ENCODE measurements around the gene RPS23. TPM values are rescaled to one million over a fixed set of nuclear protein-coding genes. Genes with fewer than 3 reads are reported as not detected.

RPS23 gene
- total RNA-seq, 1 donor from 2014 or later, result 2,350 TPM

DNA sequence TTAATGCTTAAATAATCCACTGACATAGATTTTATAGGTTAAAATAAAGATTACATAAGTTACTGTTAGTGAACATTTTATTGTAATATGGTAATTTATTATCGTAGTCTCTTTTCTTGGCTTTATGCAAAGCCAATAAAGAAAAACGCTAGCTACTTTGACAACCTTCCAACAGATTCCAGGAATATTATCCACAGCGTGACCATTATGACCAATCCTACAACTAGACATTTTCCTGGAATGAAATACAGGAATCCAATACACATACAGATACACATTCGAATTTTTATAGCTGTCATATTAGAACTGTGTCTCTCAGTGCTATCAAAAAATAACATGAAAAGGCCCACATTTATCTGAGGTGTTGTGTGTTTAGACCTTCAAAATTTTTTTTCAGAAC is 13.1 kb downstream of the RPS23 start:
- TF ChIP-seq, protein P1, sequence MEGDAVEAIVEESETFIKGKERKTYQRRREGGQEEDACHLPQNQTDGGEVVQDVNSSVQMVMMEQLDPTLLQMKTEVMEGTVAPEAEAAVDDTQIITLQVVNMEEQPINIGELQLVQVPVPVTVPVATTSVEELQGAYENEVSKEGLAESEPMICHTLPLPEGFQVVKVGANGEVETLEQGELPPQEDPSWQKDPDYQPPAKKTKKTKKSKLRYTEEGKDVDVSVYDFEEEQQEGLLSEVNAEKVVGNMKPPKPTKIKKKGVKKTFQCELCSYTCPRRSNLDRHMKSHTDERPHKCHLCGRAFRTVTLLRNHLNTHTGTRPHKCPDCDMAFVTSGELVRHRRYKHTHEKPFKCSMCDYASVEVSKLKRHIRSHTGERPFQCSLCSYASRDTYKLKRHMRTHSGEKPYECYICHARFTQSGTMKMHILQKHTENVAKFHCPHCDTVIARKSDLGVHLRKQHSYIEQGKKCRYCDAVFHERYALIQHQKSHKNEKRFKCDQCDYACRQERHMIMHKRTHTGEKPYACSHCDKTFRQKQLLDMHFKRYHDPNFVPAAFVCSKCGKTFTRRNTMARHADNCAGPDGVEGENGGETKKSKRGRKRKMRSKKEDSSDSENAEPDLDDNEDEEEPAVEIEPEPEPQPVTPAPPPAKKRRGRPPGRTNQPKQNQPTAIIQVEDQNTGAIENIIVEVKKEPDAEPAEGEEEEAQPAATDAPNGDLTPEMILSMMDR (IDR thresholded peaks at IDR 0.05; ENCODE audit: unreplicated experiment), result no peak
- Mint-ChIP-seq H3K36me3 (ENCODE audit: low read depth, unreplicated experiment) (peaks cover 24% of the 10 kb centered on the region), H3K4me1 (ENCODE audit: unreplicated experiment) (no peaks in the 10 kb centered on the region), H3K27me3 (ENCODE audit: unreplicated experiment) (no peaks in the 10 kb centered on the region), H3K4me3 (ENCODE audit: unreplicated experiment) (no peak overlapping the region), H3K9me3 (ENCODE audit: unreplicated experiment) (no peaks in the 10 kb centered on the region), H3K27ac (ENCODE audit: unreplicated experiment) (no peak overlapping the region)
- DNase-seq (ENCODE audit: low spot score), result no peak

DNA sequence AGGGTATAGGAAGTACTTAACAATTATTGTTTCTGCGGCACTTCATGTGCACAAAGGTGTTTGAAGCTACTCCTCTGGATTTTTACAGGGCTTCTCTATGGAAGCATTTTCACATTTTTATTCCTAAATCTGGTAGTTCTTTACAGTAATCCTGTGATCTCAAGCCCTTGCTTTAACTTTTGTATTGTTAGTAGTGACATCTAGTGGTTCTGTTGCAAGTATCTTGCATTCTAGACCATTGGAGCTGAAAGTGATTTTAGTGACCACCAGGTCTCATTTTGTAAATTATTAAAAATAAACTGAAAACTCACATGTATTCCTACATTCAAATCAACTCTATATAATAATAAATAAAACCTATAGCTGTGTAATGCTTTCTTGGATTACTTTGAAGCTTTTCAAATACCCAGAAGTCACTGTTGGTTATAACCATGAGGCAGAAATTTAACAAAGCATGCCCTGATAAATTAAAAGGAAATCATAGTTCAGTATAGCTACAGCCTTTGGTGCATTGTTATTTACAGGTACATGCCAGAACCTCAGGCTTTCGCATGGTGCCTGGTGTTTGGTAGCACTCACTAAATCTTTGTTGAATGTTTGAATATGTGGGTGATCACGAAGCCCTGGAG is 18.9 kb downstream of the RPS23 start:
- Mint-ChIP-seq H3K9me3 (ENCODE audit: unreplicated experiment) (no peaks in the 10 kb centered on the region), H3K4me3 (ENCODE audit: unreplicated experiment) (no peak overlapping the region), H3K27me3 (ENCODE audit: unreplicated experiment) (peaks cover 6% of the 10 kb centered on the region), H3K27ac (ENCODE audit: unreplicated experiment) (no peak overlapping the region), H3K4me1 (ENCODE audit: unreplicated experiment) (no peaks in the 10 kb centered on the region), H3K36me3 (ENCODE audit: low read depth, unreplicated experiment) (no peaks in the 10 kb centered on the region)
- DNase-seq (ENCODE audit: low spot score), result no peak
- TF ChIP-seq, protein P1 (IDR thresholded peaks at IDR 0.05; ENCODE audit: unreplicated experiment), result no peak

DNA sequence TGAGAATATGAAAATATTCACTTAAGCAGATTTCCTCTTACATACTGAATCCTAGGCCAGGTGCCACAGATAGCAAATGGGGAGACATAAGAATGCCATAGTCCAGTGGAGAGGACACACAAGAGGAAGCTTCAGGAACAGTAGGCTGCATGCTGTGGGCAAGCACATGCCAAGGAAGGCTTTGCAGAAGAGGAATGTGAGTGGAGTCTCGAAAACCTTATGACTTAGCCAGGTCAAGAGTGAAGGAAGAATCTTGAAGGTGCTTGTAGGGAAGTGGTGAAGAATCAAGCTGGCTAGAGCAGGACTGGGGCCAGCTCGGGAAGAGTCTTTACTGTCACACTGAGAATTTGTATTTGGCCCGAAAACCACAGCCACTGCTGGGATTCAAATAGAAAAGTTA is 20.4 kb downstream of the RPS23 start:
- H3K4me3 Mint-ChIP-seq (ENCODE audit: unreplicated experiment), result no peak overlapping the region
- H3K4me1 Mint-ChIP-seq (ENCODE audit: unreplicated experiment), result no peaks in the 10 kb centered on the region
- peaks cover 6% of the 10 kb centered on the region for H3K27me3 Mint-ChIP-seq (ENCODE audit: unreplicated experiment)
- no peak overlapping the region for H3K27ac Mint-ChIP-seq (ENCODE audit: unreplicated experiment)
- no peak for DNase-seq (ENCODE audit: low spot score)
- TF ChIP-seq, protein P1 (IDR thresholded peaks at IDR 0.05; ENCODE audit: unreplicated experiment), result no peak
- H3K36me3 Mint-ChIP-seq (ENCODE audit: low read depth, unreplicated experiment), result no peaks in the 10 kb centered on the region
- H3K9me3 Mint-ChIP-seq (ENCODE audit: unreplicated experiment), result no peaks in the 10 kb centered on the region

DNA sequence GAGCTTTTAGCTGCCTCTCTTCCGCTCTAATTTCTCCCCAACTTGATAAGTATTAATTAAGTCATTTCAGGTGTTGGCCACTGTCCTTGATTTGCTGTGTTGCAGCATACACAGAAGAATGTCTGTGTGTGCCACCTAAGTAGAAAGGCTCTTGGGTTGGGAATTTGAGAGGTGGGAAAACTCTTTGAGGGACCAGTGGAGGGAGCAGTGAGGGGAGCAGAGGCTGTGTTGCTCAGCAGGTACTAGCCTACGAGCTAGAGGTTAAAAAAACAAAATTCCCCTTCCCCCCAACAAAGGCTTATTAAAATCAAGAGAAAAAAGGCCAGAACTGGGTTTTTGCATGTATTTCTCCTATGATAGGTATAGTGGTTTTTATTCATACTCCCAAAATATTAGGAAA is 20.9 kb downstream of the RPS23 start:
- Mint-ChIP-seq H3K27ac (ENCODE audit: unreplicated experiment) (no peak overlapping the region), H3K9me3 (ENCODE audit: unreplicated experiment) (no peaks in the 10 kb centered on the region), H3K36me3 (ENCODE audit: low read depth, unreplicated experiment) (no peaks in the 10 kb centered on the region), H3K4me1 (ENCODE audit: unreplicated experiment) (no peaks in the 10 kb centered on the region), H3K4me3 (ENCODE audit: unreplicated experiment) (no peak overlapping the region), H3K27me3 (ENCODE audit: unreplicated experiment) (peaks cover 6% of the 10 kb centered on the region)
- DNase-seq (ENCODE audit: low spot score), result no peak
- TF ChIP-seq, protein P1 (IDR thresholded peaks at IDR 0.05; ENCODE audit: unreplicated experiment), result no peak

DNA sequence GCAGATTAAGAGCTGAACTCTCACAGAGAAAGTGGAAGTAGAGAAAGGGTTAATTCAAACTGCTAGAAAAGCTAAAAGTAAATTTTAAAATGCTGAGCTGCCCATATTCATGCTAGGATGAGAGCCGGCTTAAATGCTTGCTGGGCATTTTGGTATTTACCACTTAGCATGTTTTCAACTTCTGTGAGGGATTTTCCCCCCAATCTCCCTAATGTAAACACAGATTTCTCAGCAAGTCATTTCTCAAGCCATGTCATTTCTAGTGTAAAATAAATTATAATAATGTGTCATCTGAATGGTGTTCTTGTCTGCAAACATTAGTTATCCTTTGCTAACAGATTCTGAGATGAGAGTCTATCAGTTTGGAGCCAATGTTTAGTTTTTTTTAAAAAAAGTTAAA is 22.3 kb downstream of the RPS23 start:
- H3K4me1 Mint-ChIP-seq (ENCODE audit: unreplicated experiment), result no peaks in the 10 kb centered on the region
- H3K36me3 Mint-ChIP-seq (ENCODE audit: low read depth, unreplicated experiment), result no peaks in the 10 kb centered on the region
- DNase-seq (ENCODE audit: low spot score), result no peak
- H3K27ac Mint-ChIP-seq (ENCODE audit: unreplicated experiment), result no peak overlapping the region
- no peak overlapping the region for H3K4me3 Mint-ChIP-seq (ENCODE audit: unreplicated experiment)
- no peaks in the 10 kb centered on the region for H3K9me3 Mint-ChIP-seq (ENCODE audit: unreplicated experiment)
- TF ChIP-seq, protein P1 (IDR thresholded peaks at IDR 0.05; ENCODE audit: unreplicated experiment), result no peak
- peaks cover 6% of the 10 kb centered on the region for H3K27me3 Mint-ChIP-seq (ENCODE audit: unreplicated experiment)
